SK-N-SH (cell line): Measurements from ENCODE around the gene KRTAP4-16. TPM values are rescaled to one million over a fixed set of nuclear protein-coding genes. Genes with fewer than 3 reads are reported as not detected.
"Not testable (repeated sequence)": the region's sequence is repeated elsewhere in the genome, so short reads cannot be mapped to it uniquely, and the experiment has no call there.

ENCODE experiments used
- CTCF ChIA-PET: fragments of 300-600, 350-600 bp; formaldehyde crosslinking; extraction: SDS; loops from one replicate; lab custom pipeline; 2021; lab: Yijun Ruan, JAX
- POLR2A ChIA-PET: fragments of 350-600 bp; sonication (Branson Sonifier 250); formaldehyde crosslinking; extraction: SDS; loops from one replicate; lab custom pipeline; 2020; ENCODE audit warnings: antibody characterized with exemption, inconsistent platforms; lab: Yijun Ruan, JAX
- DNase-seq: peaks from one replicate; pipeline ENCODE4 v3.0.0; 2012
- H2AFZ ChIP-seq: fragments of 200-600 bp; sonication (generic); 2 replicates; pipeline ENCODE4 v1.8.1; 2016; ENCODE audit warnings: antibody characterized with exemption, mild to moderate bottlenecking, low read depth
- H3F3A ChIP-seq: fragments of 200-600 bp; sonication (generic); replicated peaks from 2 replicates; pipeline ENCODE3; 2016; ENCODE audit warnings: antibody characterized with exemption, mild to moderate bottlenecking; ENCODE audit not compliant: insufficient read depth
- H3K27ac ChIP-seq, 2 experiments: fragments of 200-500 bp in 1 of 2; fragments of 200-600 bp in 1 of 2; sonication (Bioruptor generic) in 1 of 2; sonication (generic), shearing (Covaris generic) in 1 of 2; 2 replicates each; pipeline versions ENCODE4 v1.5.1 to v1.6.1; 2014 to 2016; ENCODE audit warnings: low read depth in 2 of 2, inconsistent platforms in 1 of 2, low read length in 1 of 2, mild to moderate bottlenecking in 1 of 2, mixed read lengths in 1 of 2
- H3K27me3 ChIP-seq: fragments of 200-600 bp; sonication (generic), shearing (Covaris generic); 2 replicates; pipeline ENCODE4 v1.6.1; 2016; ENCODE audit warnings: mixed run types; ENCODE audit not compliant: insufficient read depth
- H3K36me3 ChIP-seq, 2 experiments: fragments of 200-500 bp in 1 of 2; fragments of 200-600 bp in 1 of 2; sonication (Bioruptor generic) in 1 of 2; sonication (generic) in 1 of 2; replicated peaks in 1 of 2; 2 replicates each; pipeline versions ENCODE3 to v1.5.1; 2014 to 2016; ENCODE audit warnings: low read length in 1 of 2, mild to moderate bottlenecking in 1 of 2; ENCODE audit not compliant: insufficient read depth in 2 of 2, control insufficient read depth in 1 of 2
- H3K4me1 ChIP-seq, 2 experiments: fragments of 200-500 bp in 1 of 2; fragments of 200-600 bp in 1 of 2; sonication (Bioruptor generic) in 1 of 2; sonication (generic), shearing (Covaris generic) in 1 of 2; 2 replicates each; pipeline versions ENCODE4 v1.5.1 to v1.6.1; 2014 to 2016; ENCODE audit warnings: low read depth in 1 of 2, low read length in 1 of 2, mixed run types in 1 of 2; ENCODE audit not compliant: insufficient read depth in 2 of 2, control insufficient read depth in 1 of 2
- H3K4me2 ChIP-seq: fragments of 200-600 bp; sonication (generic), shearing (Covaris generic); 2 replicates; pipeline ENCODE4 v1.6.1; 2017; ENCODE audit warnings: mixed run types
- H3K4me3 ChIP-seq, 2 experiments: fragments of 200-500 bp in 1 of 2; fragments of 200-600 bp in 1 of 2; sonication (Bioruptor generic) in 1 of 2; sonication (generic), shearing (Covaris generic) in 1 of 2; 2 replicates each; pipeline versions ENCODE4 v1.5.1 to v1.8.1; 2014 to 2016; ENCODE audit warnings: low read depth in 2 of 2, inconsistent platforms in 1 of 2, low read length in 1 of 2, mild to moderate bottlenecking in 1 of 2, mixed read lengths in 1 of 2, moderate library complexity in 1 of 2
- H3K79me2 ChIP-seq: fragments of 200-600 bp; sonication (generic); 2 replicates; pipeline ENCODE4 v1.8.1; 2017; ENCODE audit warnings: mild to moderate bottlenecking; ENCODE audit not compliant: insufficient read depth
- H3K9ac ChIP-seq: fragments of 200-600 bp; sonication (generic); 2 replicates; pipeline ENCODE4 v1.6.1; 2017; ENCODE audit warnings: mixed run types
- H3K9me2 ChIP-seq: fragments of 200-600 bp; sonication (generic); 2 replicates; pipeline ENCODE4 v1.6.1; 2017; ENCODE audit warnings: mixed run types
- H3K9me3 ChIP-seq: fragments of 200-600 bp; sonication (generic); 2 replicates; pipeline ENCODE4 v1.6.1; 2017; ENCODE audit warnings: mixed run types, mild to moderate bottlenecking, moderate library complexity
- H4K20me1 ChIP-seq: fragments of 200-600 bp; sonication (generic); 2 replicates; pipeline ENCODE4 v1.6.1; 2017; ENCODE audit warnings: mild to moderate bottlenecking, mixed run types; ENCODE audit not compliant: insufficient read depth
- EP300 ChIP-seq, 2 experiments: IDR thresholded peaks; 2 replicates each; pipeline versions ENCODE4 v1.4.0 to v1.6.1; 2012; ENCODE audit warnings: borderline replicate concordance in 1 of 2, low read depth in 1 of 2, low read length in 1 of 2
- EZH2phosphoT487 ChIP-seq: fragments of 200-600 bp; sonication (generic); IDR thresholded peaks from 2 replicates; pipeline ENCODE4 v1.6.1; 2017; ENCODE audit warnings: low read depth, mixed run types, mild to moderate bottlenecking, antibody characterized with exemption, moderate library complexity, borderline replicate concordance
- FOSL2 ChIP-seq: IDR thresholded peaks from 2 replicates; pipeline ENCODE4 v1.4.0; 2012; ENCODE audit warnings: low read depth, mild to moderate bottlenecking, moderate library complexity, borderline replicate concordance
- MEF2A ChIP-seq: IDR thresholded peaks from 2 replicates; pipeline ENCODE4 v1.4.0; 2012; ENCODE audit warnings: low read depth, borderline replicate concordance
- RAD21 ChIP-seq: IDR thresholded peaks from 2 replicates; pipeline ENCODE4 v1.6.1; 2012; ENCODE audit warnings: mild to moderate bottlenecking, low read length
- RFX5 ChIP-seq: IDR thresholded peaks from 2 replicates; pipeline ENCODE4 v1.6.1; 2012; ENCODE audit warnings: mild to moderate bottlenecking, improper control_type of control experiment, low read length
- RXRA ChIP-seq: IDR thresholded peaks from 2 replicates; pipeline ENCODE4 v1.4.0; 2012; ENCODE audit warnings: low read depth, mild to moderate bottlenecking, borderline replicate concordance
- SIN3A ChIP-seq: IDR thresholded peaks from 2 replicates; pipeline ENCODE4 v1.6.1; 2012; ENCODE audit warnings: low read depth, mild to moderate bottlenecking, low read length, moderate library complexity, borderline replicate concordance
- TAF1 ChIP-seq: IDR thresholded peaks from 2 replicates; pipeline ENCODE4 v1.6.1; 2012; ENCODE audit warnings: low read depth, mild to moderate bottlenecking, low read length, moderate library complexity, borderline replicate concordance
- WGBS: methylation state at CpG from one replicate; pipeline ENCODE4 v1.1.6; 2017; ENCODE audit warnings: low lambda C conversion rate; 5-methylcytosine and 5-hydroxymethylcytosine counted together
- polyA plus RNA-seq, 3 experiments: library from polyadenylated mRNA; depleted of rRNA; stranded (reverse); fragments of >200 nt; gene quantifications; 2 replicates each; pipeline ENCODE4 v1.2.3, GENCODE V29; 2012
- TF ChIP-seq, protein P1 (sequence below): fragments of 150-350 bp; IDR thresholded peaks from 2 replicates; pipeline ENCODE4 v1.6.1; 2017; ENCODE audit warnings: antibody characterized with exemption, low read length, low read depth, borderline replicate concordance
- TF ChIP-seq, protein P2 (sequence below): IDR thresholded peaks from 2 replicates; pipeline ENCODE4 v1.4.0; 2012; ENCODE audit warnings: low read depth, borderline replicate concordance

Gene KRTAP4-16
- polyA plus RNA-seq, 1 of the 3 experiments (the other 2 are of a cell fraction) = not detected

DNA sequence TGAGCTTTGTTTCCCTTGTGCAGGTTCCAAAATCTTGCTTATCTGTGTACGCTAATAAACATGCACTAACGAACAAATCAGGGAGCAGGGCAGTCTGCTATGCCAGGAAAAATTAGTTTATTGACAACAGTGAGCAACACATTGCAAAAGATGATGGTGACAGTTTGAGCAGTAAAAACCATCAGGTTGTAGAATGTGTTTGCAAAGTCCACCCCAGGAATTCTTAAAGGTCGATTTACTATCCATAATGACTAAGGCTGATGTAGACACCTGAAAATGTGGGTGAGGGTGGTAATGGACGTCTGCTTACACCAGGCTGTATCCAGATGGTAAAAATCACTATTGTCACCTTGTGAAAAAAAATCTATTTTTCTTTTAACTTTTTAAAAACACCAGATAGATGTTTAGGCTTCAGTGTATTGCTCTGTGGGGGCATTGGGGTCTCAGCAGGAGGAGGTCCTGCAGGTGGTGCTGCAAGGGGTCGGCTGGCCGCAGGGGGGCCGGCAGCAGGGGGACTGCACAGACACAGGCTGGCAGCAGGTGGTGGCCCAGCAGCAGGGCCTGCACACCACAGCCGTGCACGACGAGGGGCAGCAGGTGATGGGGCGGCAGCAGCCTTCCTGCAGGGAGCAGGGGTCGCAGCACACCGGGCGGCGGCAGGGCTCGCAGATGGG is 36.9 kb downstream of the KRTAP4-16 start:
- H3K4me2 ChIP-seq, H3K27ac ChIP-seq, POLR2A ChIA-PET, H3K27me3 ChIP-seq, H3K9ac ChIP-seq, H3K9me3 ChIP-seq, H4K20me1 ChIP-seq, H3K79me2 ChIP-seq, DNase-seq, H2AFZ ChIP-seq, H3K36me3 ChIP-seq, H3K9me2 ChIP-seq, H3K4me3 ChIP-seq: not testable (repeated sequence)
- peaks cover 0 to 16% of the 10 kb centered on the region in 2 experiments; a peak in 2 of 4 replicates for H3K4me1 ChIP-seq
- peaks cover 14% of the 10 kb centered on the region for H3F3A ChIP-seq
- 42% methylated on average over 4 of the region's 16 CpGs for WGBS
- CTCF ChIA-PET = interaction anchor here (1.5 kb wide), 1 partner anchor 390 kb away, joined by 3 read pairs; no protein-coding TSS in a partner anchor

DNA sequence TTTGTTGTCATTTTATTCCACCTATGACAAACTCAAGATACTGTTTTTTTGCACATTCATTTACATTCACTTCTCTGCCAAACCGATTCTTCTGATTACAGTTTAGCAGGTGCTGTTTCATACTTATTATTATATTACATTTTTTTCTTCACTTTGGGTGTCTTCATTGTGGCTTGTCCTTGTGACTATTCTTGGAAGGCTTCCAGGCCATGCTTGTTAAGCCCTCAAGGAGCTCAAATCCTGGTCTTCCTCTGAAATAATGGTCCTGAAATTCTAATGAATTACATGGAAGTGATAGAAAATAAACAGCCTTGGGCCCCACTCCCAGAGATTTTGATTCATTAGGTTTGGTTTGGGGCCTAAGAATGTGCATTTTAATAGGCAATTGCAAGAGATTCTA is 37.7 kb downstream of the KRTAP4-16 start:
- Histone ChIP-seq H4K20me1 (no peaks in the 10 kb centered on the region), H3K9ac (no peak overlapping the region), H3K36me3 (no peaks in the 10 kb centered on the region), H3K4me2 (no peak overlapping the region)
- no peak for DNase-seq
- no peak for TF ChIP-seq TAF1
- no peak for TF ChIP-seq RFX5
- TF ChIP-seq RAD21 = no peak
- TF ChIP-seq EP300 (IDR thresholded peaks at IDR 0.05; ENCODE audit: borderline replicate concordance in 1 of 2, low read depth in 1 of 2, low read length in 1 of 2) = no peak
- TF ChIP-seq SIN3A = no peak
- TF ChIP-seq, protein P1, sequence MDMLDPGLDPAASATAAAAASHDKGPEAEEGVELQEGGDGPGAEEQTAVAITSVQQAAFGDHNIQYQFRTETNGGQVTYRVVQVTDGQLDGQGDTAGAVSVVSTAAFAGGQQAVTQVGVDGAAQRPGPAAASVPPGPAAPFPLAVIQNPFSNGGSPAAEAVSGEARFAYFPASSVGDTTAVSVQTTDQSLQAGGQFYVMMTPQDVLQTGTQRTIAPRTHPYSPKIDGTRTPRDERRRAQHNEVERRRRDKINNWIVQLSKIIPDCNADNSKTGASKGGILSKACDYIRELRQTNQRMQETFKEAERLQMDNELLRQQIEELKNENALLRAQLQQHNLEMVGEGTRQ = no peak
- no peak for TF ChIP-seq MEF2A
- TF ChIP-seq, all 33 proteins: peak for 0
- POLR2A ChIA-PET = no interaction called here
- Histone ChIP-seq H3K9me2 (no peaks in the 10 kb centered on the region), H3K9me3 (no peaks in the 10 kb centered on the region), H2AFZ (no peak overlapping the region), H3K4me1 (peaks cover 0 to 16% of the 10 kb centered on the region in 2 experiments; a peak in 2 of 4 replicates), H3K4me3 (no peak overlapping the region), H3K27ac (no peak overlapping the region), H3K27me3 (no peaks in the 10 kb centered on the region), H3K79me2 (no peaks in the 10 kb centered on the region), H3F3A (peaks cover 19% of the 10 kb centered on the region)
- 43% methylated on average over 1 of the region's 1 CpG for WGBS
- CTCF ChIA-PET = interaction anchor here (1.5 kb wide), 1 partner anchor 391 kb away, joined by 3 read pairs; no protein-coding TSS in a partner anchor

DNA sequence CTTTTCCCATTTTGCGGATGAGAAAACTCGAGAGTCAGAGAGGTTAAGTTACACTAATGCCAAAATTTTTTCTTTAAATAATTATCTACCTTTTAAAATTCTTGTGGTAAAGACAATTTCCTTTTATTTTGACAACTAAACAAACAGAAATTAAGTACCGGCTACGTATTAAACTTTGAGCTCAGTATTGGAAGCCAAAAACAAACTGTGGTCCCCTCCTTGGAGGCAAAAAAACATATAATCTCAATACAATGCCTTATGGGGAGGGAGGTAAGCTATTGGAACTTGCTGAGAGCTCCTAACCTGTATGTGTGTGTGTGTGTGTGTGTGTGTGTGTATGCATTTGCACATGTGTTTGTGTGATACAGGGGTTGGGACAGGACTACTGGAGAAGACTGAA is 38.6 kb downstream of the KRTAP4-16 start:
- no peak overlapping the region for H2AFZ ChIP-seq
- H3K27me3 ChIP-seq = no peaks in the 10 kb centered on the region
- H3K36me3 ChIP-seq = no peaks in the 10 kb centered on the region
- DNase-seq = no peak
- CTCF ChIA-PET = interaction anchor here (1.5 kb wide), 1 partner anchor 392 kb away, joined by 3 read pairs; no protein-coding TSS in a partner anchor
- H3K9me2 ChIP-seq = no peaks in the 10 kb centered on the region
- no peaks in the 10 kb centered on the region for H4K20me1 ChIP-seq
- H3F3A ChIP-seq = peaks cover 28% of the 10 kb centered on the region
- 68% methylated on average over 4 of the region's 4 CpGs for WGBS
- no peak overlapping the region for H3K4me2 ChIP-seq
- H3K27ac ChIP-seq = no peak overlapping the region
- H3K9me3 ChIP-seq = no peaks in the 10 kb centered on the region
- TF ChIP-seq MEF2A (no peak), RXRA (no peak), RFX5 (no peak), FOSL2 (no peak), SIN3A (no peak), EZH2phosphoT487 (no peak), EP300 (IDR thresholded peaks at IDR 0.05; ENCODE audit: borderline replicate concordance in 1 of 2, low read depth in 1 of 2, low read length in 1 of 2) (no peak)
- TF ChIP-seq, protein P2, sequence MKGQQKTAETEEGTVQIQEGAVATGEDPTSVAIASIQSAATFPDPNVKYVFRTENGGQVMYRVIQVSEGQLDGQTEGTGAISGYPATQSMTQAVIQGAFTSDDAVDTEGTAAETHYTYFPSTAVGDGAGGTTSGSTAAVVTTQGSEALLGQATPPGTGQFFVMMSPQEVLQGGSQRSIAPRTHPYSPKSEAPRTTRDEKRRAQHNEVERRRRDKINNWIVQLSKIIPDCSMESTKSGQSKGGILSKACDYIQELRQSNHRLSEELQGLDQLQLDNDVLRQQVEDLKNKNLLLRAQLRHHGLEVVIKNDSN = no peak
- TF ChIP-seq, protein P1 = no peak
- POLR2A ChIA-PET = no interaction called here
- H3K4me3 ChIP-seq = no peak overlapping the region
- no peaks in the 10 kb centered on the region for H3K79me2 ChIP-seq
- H3K4me1 ChIP-seq = peaks cover 0 to 22% of the 10 kb centered on the region in 2 experiments; a peak in 2 of 4 replicates
- H3K9ac ChIP-seq = no peak overlapping the region
